GM19395 (cell line): ENCODE data around the gene EXOC6.
"Not testable (repeated sequence)": the region's sequence is repeated elsewhere in the genome, so short reads cannot be mapped to it uniquely, and the experiment has no call there.

ENCODE experiments used
- ATAC-seq: cut with Tn5 transposase; IDR thresholded peaks from one replicate; pipeline ENCODE4 v1.9.1; 2021; ENCODE audit warnings: mild to moderate bottlenecking, moderate library complexity; ENCODE audit not compliant: unreplicated experiment

The EXOC6 gene

DNA sequence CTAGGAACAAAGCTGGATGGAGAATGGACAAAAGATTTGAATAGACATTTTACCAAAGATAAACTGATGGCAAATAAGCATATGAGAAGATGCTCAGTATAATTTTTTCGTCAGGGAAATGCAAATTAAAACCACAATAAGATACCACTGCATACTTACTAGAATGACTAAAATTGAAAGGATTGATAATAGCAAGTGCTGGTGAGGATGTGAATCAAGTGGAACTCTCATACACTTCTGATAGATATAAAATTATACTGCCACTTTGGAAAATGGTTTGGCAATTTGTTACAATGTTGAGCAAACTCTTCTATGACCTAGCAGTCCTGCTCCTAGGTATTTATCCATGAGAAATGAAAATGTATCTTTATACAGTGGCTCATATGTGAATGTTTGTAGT lies 83.3 kb downstream of the EXOC6 start:
- ATAC-seq, result no peak

- ATAC-seq, result no peak
Measured at GRCh38 chr10:92937876-92938275, 89.6 kb downstream of the EXOC6 start.

- no peak for ATAC-seq
Measured at GRCh38 chr10:92938841-92939240, 90.5 kb downstream of the EXOC6 start.

GRCh38 chr10:92942226-92942625 lies 93.9 kb downstream of the EXOC6 start:
- ATAC-seq, result no peak

GRCh38 chr10:92946491-92946890 lies 98.2 kb downstream of the EXOC6 start:
- no peak for ATAC-seq

- not testable (repeated sequence) for ATAC-seq
Measured at GRCh38 chr10:92952573-92952972, 104.3 kb downstream of the EXOC6 start.

- ATAC-seq, result no peak
Measured at GRCh38 chr10:92957223-92958010, 109.1 kb downstream of the EXOC6 start.

GRCh38 chr10:92961638-92962037 lies 113.3 kb downstream of the EXOC6 start:
- ATAC-seq, result no peak

- ATAC-seq, result no peak
Measured at GRCh38 chr10:92965314-92965713, 117.0 kb downstream of the EXOC6 start.

GRCh38 chr10:92967641-92968040 lies 119.3 kb downstream of the EXOC6 start:
- ATAC-seq, result no peak

GRCh38 chr10:92969151-92969550 lies 120.8 kb downstream of the EXOC6 start:
- no peak for ATAC-seq

- ATAC-seq, result no peak
Measured at GRCh38 chr10:92970301-92971070, 122.2 kb downstream of the EXOC6 start.

DNA sequence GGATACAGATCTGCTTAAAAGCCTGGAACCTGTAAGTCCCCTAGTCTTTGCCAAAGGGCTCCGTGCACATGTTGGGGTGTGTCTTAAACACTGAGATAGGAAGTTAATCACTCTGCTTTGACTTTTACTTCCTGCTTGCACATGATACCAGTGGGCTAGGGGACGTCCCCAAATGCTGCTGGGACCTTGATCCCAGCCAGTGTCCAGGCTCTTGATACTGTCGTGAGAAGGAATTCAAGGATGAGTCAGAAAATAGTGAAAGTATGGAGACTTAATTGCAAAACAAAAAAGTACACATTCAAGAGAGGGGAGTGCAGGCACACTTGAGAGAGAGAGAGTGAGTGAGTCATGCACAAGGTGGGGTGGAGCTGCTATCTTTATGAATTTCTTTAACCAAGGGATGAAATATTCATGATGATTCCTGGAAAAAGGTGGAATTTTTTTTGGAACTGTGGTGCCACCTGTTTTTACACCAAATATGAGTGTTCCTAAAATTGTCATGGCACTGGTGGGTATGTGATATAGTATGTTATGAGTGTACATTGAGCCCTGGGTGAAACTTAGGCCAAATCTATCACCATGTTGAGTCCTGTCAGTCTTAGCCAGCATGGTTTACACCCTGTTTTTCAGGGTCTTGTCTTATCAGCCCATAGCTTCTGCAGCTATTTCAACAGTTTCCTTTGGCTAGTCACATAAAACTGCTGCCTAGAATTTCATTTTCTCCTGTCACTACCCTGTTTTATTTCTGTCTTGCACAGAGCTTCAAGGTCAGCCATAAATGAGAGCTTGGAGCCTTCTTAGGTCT lies 123.9 kb downstream of the EXOC6 start:
- ATAC-seq, result no peak

GRCh38 chr10:92972886-92973285 lies 124.6 kb downstream of the EXOC6 start:
- no peak for ATAC-seq

- ATAC-seq, result not testable (repeated sequence)
Measured at GRCh38 chr10:92976278-92976677, 128.0 kb downstream of the EXOC6 start.

- ATAC-seq, result no peak
Measured at GRCh38 chr10:92989250-92989649, 140.9 kb downstream of the EXOC6 start.

GRCh38 chr10:92990615-92991014 lies 142.3 kb downstream of the EXOC6 start:
- peak; percentile 77 for ATAC-seq

- ATAC-seq, result no peak
Measured at GRCh38 chr10:92991513-92991912, 143.2 kb downstream of the EXOC6 start.

- no peak for ATAC-seq
Measured at GRCh38 chr10:92993699-92994272, 145.5 kb downstream of the EXOC6 start.

GRCh38 chr10:92995509-92995908 lies 147.2 kb downstream of the EXOC6 start:
- ATAC-seq, result no peak

DNA sequence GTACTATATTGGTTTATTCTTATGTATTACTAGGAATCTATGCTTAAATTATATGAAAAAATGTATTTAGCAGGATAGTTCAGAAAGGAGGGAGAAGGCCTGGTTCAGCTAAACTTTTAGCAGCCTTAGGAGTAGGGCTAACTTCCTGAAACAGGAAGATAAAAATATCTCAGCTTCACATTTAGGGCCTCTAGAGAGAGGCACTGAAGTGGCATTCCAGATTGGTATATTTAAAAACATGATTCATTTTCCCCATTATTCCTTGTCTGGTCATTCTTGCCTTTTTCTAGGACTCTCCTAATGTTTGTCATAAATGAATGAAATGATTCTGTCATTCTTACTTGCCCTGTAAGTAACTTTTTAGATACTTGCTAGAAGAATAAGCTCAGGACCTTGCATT lies 149.3 kb downstream of the EXOC6 start:
- no peak for ATAC-seq
